ENCODE measurements around the gene AFAP1. TPM values are rescaled to one million over a fixed set of nuclear protein-coding genes. Genes with fewer than 3 reads are reported as not detected.

AFAP1 gene, protein sequence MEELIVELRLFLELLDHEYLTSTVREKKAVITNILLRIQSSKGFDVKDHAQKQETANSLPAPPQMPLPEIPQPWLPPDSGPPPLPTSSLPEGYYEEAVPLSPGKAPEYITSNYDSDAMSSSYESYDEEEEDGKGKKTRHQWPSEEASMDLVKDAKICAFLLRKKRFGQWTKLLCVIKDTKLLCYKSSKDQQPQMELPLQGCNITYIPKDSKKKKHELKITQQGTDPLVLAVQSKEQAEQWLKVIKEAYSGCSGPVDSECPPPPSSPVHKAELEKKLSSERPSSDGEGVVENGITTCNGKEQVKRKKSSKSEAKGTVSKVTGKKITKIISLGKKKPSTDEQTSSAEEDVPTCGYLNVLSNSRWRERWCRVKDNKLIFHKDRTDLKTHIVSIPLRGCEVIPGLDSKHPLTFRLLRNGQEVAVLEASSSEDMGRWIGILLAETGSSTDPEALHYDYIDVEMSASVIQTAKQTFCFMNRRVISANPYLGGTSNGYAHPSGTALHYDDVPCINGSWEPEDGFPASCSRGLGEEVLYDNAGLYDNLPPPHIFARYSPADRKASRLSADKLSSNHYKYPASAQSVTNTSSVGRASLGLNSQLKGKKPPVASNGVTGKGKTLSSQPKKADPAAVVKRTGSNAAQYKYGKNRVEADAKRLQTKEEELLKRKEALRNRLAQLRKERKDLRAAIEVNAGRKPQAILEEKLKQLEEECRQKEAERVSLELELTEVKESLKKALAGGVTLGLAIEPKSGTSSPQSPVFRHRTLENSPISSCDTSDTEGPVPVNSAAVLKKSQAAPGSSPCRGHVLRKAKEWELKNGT
- polyA plus RNA-seq (2013, experiment 1 of 2; ENCODE audit: insufficient read length) = 97.3 TPM
- 94.0 TPM for polyA plus RNA-seq (2013, experiment 2 of 2; ENCODE audit: insufficient read length)

DNA sequence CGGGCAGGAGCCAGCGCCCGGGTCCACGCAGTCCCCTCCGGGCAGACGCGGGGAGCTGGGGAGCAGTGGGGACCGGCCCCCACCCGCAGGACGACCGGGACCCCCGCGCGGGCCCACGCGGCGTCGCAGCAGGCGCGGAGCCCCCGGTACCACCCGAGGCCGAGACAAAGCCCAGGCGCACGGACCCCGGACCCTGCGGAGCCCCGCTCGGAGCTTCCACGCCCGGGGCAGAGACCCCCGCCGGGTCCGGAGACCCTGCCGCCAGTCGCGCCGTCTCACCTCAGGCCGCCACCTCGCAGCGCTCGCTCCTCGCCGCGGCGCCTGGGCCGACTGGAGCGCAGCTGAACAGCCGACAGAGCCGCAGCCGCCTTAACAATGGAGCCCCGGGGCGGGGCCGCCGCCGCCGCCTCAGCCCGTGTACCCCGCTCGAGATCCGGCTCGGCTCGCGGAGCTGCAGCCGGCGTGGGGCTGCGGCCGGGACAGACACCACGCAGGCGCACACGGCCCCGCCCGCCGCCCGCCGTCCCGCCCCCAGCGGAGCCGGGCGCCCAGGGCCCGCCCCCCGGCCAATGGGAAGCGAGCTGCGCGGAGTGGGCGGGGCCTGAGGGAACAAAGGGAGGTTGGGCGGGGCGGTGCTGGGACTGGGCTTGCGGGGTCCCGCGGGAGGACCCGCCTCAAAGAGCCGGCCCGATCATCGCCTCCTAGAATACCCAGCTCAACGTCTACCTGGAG lies at the start of gene AFAP1:
Gene AFAP1, minus strand, starts transcription at position 485 of the 732 bp plus-strand sequence. CDS start 67,783 bp downstream, outside the sequence.
- DNase-seq = peak; percentile 92

DNA sequence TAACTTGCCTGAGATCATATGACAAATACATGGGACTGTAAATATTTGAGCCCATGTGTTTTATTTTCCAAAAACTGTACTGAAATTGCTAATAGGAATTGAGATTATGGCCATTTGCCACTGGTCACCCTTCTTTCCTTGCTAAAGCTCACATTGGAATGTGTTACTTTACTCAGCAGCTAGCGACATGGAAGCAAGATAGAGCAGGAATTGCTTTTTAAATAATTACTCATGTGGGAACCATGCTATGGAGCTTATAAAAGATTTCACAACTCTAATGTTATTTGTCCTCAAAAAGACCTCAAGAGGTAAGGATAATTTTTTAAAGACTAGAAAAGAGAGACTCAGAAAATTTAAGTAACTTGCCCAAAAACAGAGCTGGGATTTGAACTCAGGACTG lies 48.8 kb upstream of the AFAP1 start:
- peak; percentile 82 for DNase-seq

DNA sequence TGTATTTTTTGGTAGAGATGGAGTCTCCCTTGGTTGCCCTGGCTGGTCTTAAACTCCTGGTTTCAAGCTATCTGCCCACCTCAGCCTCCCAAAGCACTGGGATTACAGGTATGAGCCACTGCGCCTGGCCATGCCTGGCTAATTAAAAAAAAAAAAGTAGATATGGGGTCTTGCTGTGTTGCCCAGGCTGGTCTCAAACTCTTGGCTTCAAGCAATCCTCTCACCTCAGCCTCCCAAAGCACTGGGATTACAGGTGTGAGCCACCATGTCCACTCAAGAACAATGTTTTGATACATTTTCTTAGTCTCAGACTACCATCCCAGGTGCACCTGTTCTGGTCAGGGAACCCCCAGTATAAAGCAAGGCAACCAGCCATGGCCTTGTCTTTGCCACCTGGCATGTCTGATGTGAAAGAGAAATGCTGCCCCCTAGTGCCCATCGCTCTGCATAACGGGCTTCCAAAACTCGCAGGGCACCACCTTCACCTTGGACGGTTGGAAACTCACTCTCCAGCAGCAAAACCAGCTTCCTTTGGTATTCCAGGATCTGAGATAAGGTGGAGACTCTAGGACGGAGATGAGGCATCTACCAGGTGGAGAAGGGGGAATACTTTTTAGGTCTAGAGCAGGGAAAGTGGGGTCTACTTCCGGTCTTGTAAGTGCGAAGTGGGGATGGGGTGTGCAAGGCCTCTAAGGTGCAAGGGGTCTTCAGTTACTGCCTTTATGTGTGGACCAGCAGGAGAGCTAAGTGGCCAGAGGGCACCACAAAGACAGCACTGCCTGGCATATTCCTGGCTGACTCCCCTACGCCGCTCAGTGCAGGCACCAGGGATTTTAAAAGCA lies 47.7 kb upstream of the AFAP1 start:
- DNase-seq = peak; percentile 75

DNA sequence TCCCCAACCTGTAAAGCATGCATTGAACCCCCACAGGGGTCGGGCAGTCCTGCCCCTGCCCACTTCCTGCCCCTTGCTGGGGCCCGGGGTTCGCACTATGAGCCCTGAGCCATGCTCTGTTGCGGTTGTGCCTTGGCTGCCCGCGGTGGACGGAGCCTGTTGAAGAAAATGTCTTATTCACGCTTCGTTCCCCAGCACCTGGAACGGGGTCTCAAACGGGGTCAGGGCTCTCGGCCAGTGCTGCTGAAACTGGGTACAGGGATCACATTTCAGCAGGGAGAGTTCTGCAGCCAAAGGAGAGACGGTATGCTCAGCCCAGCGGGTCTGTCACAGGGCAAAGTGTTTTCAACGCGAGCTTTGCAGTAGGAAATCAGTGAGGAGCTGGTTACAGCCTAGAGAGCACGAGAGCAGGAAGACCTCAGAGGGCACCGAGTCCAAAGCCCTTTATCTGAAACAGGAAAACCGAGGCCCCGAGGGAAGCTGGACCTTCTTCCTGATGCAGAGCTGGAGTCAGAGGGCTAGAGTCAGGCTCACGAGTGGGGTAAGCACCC lies 46.3 kb upstream of the AFAP1 start:
- DNase-seq = no peak

DNA sequence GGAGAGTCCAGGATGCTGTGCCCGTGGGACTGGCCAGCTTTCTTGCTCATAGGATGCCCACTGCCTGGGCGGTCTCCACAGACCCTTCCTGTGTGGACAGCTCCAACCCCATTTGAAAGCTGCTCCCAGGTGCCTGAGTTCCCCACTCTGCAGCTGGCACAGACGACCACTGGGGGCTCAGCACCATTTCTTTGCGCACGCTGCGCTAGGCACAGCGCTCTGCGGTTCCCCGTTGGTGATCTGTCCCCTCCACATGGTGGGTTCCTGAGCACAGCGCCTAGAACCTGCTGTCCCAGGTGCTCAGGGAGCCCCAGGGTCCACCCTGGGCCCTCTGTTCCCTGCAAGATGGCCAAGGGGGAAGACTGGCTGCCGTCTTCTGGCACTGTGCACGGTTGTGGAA lies 45.4 kb upstream of the AFAP1 start:
- DNase-seq = no peak

DNA sequence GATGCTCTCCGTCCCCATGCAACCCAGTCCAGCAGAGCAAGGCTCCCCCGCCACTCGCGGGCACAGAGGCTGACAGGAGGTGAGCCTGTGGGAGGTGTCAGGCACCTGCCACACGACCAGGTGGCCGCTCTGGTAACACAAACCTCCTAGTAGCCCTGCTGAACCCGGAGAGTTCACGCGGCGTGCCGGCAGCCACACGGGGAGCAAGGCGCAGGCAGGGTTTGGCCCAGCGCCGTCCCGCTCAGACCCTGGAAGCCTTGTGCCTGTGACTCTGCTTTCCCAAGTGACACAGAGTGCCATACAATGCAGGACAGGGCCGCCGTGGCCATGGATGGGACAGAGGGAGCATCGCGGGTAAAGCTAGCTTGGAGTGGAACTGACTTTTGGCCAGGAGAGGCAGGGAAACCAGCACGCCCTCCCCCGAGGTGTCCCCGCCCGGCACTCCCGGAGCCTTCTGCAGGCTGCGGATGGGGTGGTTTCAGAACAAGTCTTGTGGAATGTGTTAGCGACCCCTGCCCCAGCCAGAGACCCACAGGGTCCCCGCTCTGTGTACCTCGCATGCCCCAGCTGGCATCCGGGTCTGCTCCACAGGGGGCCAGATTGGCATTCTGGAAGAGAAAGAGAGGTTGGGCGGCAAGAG lies 44.7 kb upstream of the AFAP1 start:
- no peak for DNase-seq

DNA sequence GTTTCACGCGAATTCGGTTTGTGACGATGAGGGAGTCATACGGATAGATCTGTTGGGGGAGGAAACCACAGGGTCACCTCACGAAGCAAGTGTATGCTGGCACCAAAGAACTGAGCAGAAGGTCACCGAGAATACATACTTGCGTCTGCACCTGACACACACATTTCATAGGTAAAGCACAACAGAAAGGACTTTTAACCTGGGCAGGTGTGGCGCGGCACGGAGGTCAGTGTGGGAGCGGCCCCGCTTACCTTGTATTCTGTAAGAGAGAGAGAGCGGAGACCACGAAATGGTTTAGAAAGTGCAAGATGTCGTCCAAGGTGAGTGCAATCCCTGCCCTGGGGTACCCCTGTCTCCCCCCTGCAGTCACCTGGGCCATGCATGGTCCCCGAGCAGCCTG lies 43.6 kb upstream of the AFAP1 start:
- no peak for DNase-seq

DNA sequence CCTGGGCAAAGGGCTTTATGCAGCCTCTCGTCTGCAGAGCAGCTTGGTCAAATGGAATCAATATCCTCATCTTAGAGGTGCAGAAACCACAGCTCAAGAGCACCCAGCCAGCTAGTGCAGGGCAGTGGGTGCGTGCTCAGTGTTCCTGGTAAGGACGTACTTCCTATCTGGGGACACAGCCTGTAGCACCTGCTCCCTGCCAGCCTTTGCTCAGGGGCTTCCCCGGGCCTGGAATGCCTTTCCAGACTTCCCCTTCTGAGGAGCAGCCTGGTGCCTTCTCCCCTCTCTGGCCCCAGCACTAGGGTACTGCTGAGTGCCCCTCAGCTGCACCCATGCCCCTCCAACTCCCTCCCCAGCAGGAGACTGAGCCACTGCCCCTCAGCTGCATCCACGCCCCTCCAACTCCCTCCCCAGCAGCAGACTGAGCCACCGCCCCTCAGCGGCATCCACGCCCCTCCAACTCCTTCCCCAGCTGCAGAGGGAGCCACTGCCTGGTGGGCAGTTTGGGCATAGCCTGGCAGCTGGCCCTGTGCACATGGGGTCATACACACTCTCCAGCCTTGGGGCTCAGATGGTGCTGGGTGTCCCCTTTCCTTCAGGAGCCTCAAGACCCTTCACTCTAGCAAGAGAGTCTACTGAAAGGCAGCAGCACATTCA lies 42.2 kb upstream of the AFAP1 start:
- no peak for DNase-seq

DNA sequence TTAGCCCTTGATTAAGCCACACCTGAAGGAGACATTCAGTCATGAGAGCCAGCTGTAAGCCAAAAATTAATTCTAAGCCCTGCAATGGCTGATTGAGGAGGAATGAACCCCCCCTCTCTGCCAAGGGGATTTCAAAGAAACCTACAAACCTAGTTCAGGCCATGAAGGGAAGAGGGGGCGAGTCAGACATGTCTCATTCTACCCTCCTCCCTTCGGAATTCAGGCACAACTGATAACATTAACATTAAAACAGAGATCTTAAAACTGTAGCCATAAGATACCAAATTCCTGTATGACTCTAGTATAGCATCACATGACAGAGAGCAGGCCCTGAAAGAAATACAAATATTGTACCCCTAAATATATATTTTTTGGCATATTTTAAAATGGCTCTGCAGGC lies 40.4 kb upstream of the AFAP1 start:
- no peak for DNase-seq

DNA sequence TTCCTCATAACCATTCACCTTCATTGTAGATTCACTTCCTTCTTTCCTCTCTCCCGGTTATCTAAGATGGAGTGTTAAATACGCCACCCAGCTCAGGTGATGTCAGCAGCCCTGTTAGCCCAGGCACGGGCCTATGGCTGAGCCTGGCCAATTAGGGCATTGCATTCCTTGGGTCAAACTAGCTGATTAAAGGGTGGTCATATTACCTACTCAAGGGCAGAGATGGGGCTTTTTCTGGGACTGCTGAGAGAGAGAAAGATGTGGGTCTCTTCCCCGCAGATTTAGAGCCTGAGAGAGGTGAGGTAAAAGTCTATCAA lies 39.9 kb upstream of the AFAP1 start:
- DNase-seq = no peak

DNA sequence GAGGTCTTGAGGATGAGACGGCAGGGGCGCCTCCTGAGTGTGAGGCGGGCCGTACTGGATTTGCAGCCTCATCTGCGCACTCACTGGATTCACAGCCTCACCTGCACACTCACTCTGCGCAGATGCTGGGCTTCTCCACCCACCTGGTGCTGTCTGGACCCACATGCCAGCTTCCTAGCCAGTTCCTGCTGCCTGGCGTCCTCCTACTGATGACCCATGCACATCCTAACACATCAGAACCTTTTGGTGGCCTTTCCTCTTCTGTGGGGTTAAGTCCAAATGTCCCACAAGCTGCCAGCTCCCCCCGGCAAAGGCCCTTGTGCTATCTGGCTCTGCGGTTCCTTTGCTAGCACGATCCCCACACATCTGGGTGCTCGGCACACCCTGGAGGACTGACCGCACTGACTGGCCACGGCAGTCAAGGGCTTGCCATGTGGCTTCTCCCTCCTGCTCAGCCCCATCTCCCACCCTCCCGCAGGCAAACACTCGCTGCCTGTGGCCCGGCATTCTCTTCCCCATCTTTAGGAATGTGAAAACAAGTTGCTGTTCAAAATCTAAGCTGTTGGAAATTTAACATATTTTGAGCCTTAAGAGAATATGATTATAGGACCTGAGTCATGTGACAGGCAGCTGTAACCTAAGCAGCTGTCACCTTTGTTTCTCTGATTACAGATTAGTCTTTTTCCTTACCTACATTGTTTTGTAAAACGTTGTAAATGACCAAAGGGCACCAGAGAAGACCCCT lies 39.4 kb upstream of the AFAP1 start:
- DNase-seq = no peak

DNA sequence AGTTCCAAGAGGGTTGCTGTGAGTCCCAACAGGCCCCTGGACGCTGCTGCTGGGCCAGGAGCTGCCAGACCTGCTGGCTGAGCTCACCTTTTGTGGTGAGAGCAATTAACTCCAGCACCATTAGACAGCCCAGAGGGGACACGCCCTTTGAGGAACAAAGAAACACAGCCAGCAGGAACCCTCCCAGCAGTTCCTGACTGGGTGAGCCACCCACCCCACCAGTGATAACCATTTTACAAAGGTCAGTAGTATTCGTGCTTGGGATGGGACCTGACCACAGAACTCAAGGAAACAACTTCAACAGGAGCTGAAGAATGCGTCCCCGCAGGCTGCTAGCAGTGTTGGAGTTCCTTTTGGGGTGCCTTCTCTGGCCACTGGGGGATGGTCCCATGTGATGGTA lies 38.8 kb upstream of the AFAP1 start:
- DNase-seq = no peak

DNA sequence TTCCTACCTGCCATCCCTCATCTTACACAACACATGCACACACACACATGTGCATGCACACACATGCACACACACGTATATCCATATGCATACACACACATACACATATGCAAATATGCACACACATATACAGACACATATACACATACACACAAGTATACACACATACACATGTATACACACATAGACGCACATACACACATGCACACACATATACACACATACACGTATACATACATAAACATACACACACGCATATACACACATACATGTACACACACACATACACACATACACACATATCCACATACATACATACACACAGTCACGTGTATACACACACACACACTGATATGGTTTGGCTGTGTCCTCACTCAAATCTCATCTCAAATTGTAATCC lies 37.0 kb upstream of the AFAP1 start:
- no peak for DNase-seq

DNA sequence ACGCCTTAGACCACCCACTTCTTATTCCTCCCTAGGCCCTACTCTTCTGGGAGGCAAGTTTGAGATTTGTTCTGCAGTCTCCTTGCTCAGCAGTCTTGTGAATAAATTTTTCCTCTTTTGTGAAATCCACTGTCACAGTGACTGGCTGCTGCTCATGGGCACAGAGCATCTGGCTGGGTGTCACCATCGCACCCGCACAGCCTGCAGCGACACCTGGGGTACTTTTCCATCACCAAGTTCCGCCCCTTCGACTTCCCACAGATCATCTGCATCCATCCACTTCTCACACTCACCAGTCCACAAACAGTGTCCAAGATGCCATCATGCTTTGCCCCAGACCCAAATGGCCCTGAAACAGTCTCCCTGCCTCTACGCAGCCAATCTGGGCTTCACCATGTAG lies 36.4 kb upstream of the AFAP1 start:
- DNase-seq = no peak

DNA sequence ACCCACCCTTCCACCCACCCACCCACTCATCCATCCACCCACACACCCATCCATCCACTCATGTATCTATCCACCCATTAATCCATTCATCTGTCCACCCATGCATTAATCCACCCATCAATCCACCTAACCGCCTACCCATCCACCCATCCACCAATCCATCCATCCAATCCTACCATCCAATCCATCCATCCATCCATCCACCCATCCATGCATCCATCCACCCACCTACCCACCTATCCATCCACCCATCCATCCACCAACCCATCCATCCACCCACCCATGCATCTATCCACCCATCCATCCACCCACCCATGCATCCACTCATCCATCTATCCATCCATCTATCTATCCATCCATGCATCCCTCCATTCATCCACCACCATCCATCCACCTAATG lies 34.8 kb upstream of the AFAP1 start:
- DNase-seq = no peak

DNA sequence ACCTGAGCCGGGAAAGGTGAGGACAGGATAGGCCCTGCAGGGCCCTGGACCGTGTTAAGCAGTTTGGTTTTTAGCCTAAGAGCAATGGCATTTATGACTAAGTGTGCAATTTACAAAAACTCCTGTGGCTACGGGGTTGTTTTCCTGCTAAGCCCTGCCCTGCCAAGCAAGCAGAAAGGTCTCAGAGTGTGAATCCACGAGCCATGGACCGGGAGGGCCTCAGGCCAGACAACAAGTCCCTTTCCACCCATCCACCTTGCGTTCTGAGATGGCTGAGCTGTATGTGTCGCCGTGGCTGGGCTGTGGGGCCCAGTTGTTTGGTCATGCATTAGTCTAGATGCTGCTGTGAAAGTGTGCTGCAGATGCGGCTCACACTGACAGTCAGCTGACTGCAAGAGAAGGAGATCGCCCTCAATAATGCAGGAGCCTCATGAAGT lies 33.9 kb upstream of the AFAP1 start:
- DNase-seq = peak; percentile 59

DNA sequence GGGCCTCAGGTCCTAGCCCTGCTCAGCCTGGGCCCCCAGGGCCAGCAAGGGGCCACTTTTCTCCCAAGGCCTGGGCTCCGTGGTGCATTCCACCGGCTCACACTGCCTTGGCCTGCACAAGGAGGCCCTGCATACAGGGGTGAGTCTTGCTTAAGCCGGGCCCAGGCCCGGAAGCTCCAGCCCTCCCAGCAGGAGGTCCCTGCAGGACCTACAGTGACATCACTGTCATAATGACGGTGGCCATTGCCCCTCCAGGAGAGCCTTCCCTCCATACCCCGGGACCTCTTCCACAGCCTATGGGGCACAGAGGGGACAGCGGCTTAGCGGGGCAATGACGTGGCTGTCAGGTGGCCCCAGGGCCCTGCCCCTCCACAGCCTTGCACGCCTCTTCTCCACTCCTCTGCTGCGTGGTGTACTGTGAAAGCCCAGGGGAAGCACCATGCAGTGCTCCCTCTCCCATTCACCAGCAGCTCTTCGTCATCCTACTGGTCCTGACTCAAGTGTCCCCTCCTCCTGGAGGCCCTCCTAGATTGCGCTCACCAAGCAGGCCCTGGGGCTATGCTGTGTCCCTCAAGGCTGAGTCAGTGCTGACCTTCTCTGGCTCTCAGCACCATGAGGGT lies 32.3 kb upstream of the AFAP1 start:
- DNase-seq = no peak

DNA sequence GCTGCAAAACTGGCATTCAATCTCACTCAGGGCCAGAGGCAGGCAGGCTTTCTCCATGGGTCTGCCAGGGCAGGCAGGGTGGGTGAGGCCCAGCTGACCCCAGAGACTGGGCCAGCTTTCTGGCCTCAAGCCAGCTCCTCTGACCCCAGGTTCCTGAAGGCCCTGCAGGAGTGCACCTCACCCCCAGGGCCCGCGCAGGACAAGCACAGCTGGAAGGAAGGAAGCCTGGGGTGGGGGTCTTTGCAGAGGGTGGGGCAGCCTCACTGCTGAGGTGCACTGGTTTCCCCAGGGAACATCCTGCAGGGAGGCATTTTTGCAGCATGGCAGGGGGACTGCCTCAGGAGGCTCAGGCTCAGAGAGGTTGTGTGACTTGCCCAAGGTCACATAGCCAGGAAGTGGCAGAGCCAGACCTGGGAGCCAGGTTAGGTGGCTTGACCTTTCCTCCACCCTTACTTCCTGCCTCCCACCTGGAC lies 31.5 kb upstream of the AFAP1 start:
- DNase-seq = no peak

DNA sequence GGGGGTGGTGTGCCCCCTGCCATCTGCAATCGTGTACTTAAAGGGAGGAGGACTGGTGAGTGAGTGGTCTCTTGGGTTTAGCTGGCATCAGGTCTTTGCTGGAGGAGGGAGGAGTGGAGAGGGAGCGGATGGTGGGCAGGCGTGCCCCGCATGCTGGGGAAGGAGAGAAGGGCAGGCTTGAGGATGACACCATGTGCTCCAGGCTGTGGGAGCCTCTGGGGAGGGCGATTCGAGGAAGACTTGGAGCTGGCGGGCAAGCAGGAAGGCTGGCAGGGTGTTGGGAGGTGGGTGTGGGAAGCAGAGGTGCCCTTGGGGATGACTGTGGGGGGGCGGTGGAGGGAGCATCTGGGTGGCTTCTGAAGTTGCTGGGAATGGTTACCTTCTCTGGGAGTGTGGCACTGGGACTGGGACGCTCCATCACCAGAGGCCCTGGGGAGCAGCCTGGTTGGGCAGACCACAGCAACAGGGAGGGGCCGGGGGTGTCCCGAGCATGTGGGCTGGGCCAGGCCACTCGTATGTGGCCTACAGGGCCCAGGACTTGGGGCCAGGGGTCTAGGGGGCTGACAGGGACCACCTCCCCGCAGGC lies 30.8 kb upstream of the AFAP1 start:
- DNase-seq = no peak
